Inflammatory macrophage treated with lipopolysaccharide for 4 hours (primary cell): ENCODE results near the gene ZNF491.
"Not testable (repeated sequence)": the region's sequence is repeated elsewhere in the genome, so short reads cannot be mapped to it uniquely, and the experiment has no call there.

ENCODE experiments used
- DNase-seq: peaks from one replicate; pipeline ENCODE4 v3.0.0-alpha.2; 2020

Gene ZNF491

GRCh38 chr19:11807099-11807380 lies 8.7 kb downstream of the ZNF491 start:
- DNase-seq, result no peak

- DNase-seq, result no peak
Observed at GRCh38 chr19:11813703-11814028, 15.3 kb downstream of the ZNF491 start.

- DNase-seq, result peak; percentile 92
Observed at GRCh38 chr19:11814029-11814699, 15.8 kb downstream of the ZNF491 start, which contains the start of gene ZNF440. ZNF440 (plus strand) TSS chr19:11814273; CDS start chr19:11814448, 175 bp downstream.

GRCh38 chr19:11814700-11815035 lies 16.3 kb downstream of the ZNF491 start:
- peak; percentile 17 for DNase-seq

- DNase-seq, result no peak
Observed at GRCh38 chr19:11821474-11822109, 23.3 kb downstream of the ZNF491 start.

- DNase-seq, result not testable (repeated sequence)
Observed at GRCh38 chr19:11828957-11829876, 30.9 kb downstream of the ZNF491 start.

- DNase-seq, result no peak
Observed at GRCh38 chr19:11832253-11832912, 34.1 kb downstream of the ZNF491 start.

- DNase-seq, result no peak
Observed at GRCh38 chr19:11833541-11833940, 35.2 kb downstream of the ZNF491 start.

GRCh38 chr19:11835626-11836066 lies 37.3 kb downstream of the ZNF491 start:
- DNase-seq, result not testable (repeated sequence)

GRCh38 chr19:11843722-11844121 lies 45.4 kb downstream of the ZNF491 start:
- no peak for DNase-seq

GRCh38 chr19:11847615-11848014 lies 49.3 kb downstream of the ZNF491 start:
- not testable (repeated sequence) for DNase-seq

- DNase-seq, result no peak
Observed at GRCh38 chr19:11848200-11848593, 49.9 kb downstream of the ZNF491 start.

GRCh38 chr19:11848594-11849469 lies 50.5 kb downstream of the ZNF491 start, which contains the start of gene ZNF439:
ZNF439 (plus strand) TSS chr19:11848726; CDS start chr19:11848868, 142 bp downstream.
- peak; percentile 68 for DNase-seq

GRCh38 chr19:11850289-11850688 lies 52.0 kb downstream of the ZNF491 start:
- DNase-seq, result not testable (repeated sequence)

- DNase-seq, result no peak
Observed at GRCh38 chr19:11853358-11853757, 55.0 kb downstream of the ZNF491 start.

- DNase-seq, result no peak
Observed at GRCh38 chr19:11856596-11857250, 58.4 kb downstream of the ZNF491 start.
